HG02678 (cell line): ENCODE data around the gene PPP1R27.

ENCODE experiments used
- ATAC-seq: cut with Tn5 transposase; IDR thresholded peaks from one replicate; pipeline ENCODE4 v1.9.1; 2021; ENCODE audit warnings: mild to moderate bottlenecking, moderate library complexity; ENCODE audit not compliant: unreplicated experiment

PPP1R27 gene

DNA sequence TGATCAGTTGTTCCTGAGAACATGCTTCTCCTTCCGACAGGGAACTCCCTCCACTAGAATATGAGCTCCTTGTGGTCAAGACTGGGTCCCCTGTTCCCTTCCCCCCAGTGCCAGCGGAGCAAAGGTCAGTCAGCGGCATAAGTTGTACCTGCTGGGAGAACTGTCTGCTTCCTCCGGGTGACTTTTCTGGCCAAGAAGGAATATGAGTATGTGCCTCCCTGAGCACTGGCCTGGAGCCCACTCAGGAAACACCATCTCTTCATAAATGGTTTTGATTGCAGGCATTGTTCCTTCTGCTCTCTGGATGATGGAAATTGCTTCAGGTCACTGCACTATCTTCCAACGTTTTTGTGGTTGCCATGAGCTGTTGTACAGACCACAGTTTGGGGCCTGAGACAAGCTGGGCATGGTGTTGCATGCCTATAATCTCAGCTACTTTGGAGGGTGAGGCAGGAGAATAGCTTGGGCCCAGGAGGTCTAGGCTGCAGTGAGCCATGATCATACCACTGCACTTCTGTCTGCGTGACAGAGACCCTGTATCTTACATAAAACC, 28.3 kb upstream of the PPP1R27 start:
- ATAC-seq, result no peak

DNA sequence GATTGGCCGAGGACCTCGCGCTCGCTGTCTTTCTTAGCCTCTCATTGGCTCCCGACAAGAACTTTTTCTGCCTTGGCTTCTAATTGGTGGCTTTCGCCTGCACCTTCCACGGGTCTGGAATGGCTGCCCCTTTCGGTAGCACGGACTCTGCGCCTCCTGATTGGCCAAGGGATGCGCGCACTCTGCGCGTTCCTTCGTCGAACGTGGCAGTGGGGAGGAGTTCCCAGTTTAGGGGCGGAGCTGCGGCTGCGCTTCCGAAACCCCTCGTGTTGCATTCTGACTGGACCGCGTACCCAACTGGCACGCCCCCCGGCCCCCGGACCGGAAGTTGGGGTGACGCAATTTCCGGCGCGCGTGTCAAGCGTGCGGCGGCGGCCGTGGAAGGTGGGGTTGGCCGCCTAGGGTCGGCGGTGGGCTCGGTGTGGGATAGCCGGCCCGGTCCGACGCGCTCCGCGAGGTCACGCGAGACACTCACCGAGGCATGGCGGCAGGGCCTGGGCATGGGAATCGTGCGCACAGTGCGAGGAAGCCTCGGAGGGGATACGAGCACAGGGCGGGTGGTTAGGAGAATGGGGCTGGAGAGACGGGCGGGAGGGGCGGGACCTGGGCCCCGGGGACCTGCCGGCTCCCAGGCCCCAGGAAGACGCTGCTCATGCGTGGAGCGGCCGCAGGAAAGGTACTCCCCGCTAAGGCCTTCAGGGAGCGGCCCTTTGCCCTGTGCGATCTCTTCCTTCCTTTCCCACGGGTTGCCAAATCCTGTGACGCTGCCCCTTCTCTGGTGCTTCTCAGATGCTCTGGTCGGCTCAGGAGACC, 26.1 kb upstream of the PPP1R27 start:
- ATAC-seq, result peak; percentile 82

DNA sequence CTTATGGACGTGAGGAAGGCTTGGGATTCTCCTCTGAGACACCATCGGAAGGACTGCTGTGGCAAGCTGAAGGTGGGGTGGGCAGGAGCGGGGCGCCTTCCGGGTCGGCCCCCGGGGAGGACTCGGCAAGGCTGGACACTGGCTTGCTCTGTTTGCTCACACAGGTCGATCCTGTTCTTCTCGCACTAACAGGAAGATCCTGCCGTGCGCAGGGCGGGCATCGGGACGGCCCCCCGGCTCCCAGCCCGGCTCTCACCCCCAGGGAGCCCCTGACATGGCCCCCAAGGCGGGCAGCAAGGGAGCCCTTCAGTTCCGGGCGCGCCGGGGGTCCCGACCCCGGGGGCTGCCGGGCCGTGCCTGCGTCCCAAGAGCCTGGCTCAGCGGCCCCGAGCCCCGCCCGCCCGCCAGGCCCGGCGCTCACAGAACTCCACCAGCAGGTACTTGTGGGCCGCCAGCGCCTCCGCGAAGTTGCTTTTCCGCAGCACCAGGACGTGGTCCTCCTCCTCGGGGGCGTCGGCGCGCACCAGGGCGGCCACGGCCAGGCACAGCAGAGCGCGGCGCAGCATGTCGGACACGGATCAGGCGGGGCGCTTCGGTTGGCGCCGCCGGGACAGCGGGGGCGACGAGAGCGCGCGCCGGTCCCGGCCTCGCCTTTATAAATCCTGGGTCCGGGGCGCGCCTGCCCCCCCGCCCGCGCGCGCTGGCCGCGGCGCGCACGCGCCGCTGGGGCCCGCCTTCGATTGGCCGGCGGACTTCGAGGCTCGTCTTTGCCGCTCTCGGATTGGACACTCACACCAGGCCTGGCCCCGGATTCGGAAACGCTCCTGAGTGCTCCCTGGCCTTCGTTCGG, 25.3 kb upstream of the PPP1R27 start, which contains the start of gene P4HB:
TSS of gene P4HB (minus strand) at position 630 of the 850 bp plus-strand sequence. CDS start at position 566, 64 bp downstream.
- ATAC-seq, result peak; percentile 76

DNA sequence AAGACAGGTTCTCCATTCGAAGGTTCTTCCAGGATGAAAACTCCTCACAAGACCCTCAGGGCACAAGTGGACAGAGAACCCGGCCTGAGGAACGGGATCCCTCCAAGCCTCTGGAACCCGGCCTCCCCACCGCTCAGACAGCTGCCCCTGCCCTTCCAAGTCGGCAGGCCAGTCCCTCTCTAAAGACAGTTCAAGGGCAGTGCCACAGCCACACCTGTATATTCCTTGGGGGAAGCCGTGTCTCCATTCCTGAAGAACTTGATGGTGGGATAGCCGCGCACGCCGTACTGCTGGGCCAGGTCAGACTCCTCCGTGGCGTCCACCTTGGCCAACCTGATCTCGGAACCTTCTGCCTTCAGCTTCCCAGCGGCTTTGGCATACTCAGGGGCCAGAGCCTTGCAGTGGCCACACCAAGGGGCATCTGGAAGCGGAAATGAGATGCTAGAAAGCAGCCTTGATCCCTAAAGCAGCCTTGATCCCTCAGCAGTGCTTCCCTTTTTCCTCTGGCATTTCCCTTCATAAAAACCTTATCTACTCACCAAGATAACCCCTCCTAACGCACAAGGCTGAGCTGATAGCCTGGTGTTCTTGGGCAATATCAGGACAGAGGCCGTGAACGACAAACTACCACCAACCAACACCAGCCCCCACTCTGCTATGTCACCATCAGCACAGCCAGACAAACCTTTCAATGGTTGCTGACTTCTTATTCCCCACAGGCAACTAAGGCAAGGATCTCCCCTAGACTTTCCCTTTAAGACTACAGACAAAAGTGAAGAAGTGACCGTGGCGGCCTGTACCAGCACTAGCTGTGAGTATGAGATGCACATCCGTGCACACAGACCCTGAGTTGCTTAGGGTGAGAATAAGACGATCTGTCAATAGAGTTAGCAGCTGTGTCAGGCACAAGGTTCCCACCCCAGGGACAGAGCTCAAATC, 24.4 kb upstream of the PPP1R27 start:
- no peak for ATAC-seq

DNA sequence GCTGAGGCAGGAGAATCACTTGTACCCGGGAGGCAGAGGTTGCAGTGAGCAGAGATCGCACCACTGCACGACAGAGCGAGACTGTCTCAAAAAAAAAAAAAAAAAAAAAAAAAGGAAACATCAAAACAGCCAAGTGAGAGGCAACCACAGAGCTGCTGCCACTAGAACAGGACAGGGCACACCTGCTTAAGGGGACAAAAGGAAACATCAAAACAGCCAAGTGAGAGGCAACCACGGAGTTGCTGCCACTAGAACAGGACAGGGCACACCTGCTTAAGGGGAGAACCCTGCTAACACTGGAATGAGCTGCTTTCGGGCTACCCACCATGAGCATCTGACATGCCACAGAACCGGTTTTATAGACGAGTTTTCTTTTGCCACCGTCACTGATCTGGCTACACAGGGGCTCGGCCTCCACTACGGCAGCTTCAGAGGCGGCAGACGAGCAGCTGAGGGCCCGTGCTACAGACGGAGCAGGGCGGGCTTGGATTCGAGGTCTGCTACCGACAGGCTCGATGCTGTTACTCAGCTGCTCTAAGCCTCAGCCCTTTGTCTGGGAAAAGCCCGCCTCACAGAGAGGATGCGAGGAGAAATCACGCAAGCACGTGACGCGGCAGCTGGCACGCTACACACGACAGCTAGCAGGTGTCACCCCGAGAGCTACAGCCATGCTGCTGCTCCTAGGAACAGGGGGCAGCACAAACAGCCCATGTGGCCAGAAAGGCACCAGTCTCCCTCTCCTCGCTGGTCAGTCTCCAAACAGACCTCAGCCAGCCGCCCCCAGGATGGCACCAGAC, 23.5 kb upstream of the PPP1R27 start:
- no peak for ATAC-seq

DNA sequence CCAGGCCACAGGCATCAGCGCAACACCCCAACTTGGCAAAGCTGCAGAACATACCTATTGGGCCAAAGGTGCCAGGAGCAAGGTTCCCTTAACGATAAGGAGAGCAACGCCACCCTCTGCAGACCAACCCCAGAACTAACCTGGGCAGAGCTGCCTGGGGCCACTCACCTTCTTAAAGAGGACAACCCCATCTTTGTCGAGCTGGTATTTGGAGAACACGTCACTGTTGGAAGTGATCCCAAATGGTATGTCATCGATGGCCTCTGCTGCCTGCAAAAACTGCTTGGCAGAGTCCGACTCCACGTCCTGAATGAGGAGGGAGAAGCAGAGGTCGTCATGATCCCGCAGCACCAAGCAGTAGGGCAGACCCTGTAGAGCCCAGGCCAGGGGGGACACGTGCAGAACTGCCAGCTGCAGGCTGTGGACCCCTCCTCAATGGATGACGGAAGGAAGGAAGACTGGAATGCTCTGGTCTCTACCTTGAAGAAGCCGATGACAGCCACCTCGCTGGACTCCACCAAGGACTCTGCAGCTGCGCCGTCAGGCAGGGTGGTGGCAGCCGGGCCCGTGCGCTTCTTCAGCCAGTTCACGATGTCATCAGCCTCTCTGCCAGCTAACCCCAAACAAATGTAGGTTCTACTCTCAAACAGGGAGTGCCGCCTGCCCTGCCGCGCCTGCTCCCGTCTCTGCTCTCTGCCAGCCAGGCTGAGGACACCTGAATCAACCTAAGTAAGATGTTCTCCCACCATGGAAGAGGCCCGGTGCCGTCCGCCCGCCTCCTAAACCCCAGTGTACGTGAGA, 20.3 kb upstream of the PPP1R27 start:
- no peak for ATAC-seq

DNA sequence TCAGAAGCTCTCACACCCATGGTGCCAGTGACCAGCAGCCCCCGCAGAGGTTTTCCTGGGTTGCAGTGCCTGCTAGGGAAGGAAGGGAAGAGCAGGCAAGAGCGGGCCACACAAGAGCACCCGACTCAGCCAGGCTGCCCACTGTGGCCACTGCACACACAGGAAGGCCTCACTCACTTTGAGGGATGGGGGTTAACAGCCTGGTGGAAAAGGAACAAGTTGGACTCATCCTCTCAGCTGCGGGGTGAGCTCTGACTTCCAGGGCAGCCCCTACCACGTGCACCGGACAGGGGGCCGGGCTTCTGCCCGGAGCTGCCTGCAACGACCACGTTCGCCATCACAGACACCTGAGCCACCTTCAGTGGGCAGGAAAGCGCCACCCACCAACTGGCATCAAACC, 17.4 kb upstream of the PPP1R27 start:
- no peak for ATAC-seq

DNA sequence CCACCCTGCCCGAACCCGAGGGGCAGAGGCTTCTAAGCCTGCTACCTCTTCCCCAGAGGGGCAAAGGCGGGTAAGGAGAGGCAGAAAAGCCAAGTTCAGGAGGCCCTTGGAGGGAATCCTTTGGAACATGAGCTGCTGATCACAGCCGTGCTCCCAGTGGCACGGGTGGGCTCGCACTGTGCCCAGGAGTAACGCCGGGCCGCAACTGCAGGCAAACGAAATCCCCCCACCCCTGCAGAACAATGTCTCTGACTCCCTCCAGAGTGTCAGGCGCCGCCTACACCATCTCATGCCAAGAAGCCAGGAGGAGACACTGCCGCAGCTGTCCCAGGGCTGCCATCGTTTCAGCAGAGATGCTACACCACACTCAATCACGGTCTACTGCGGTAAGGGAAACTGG, 16.6 kb upstream of the PPP1R27 start:
- ATAC-seq, result no peak

DNA sequence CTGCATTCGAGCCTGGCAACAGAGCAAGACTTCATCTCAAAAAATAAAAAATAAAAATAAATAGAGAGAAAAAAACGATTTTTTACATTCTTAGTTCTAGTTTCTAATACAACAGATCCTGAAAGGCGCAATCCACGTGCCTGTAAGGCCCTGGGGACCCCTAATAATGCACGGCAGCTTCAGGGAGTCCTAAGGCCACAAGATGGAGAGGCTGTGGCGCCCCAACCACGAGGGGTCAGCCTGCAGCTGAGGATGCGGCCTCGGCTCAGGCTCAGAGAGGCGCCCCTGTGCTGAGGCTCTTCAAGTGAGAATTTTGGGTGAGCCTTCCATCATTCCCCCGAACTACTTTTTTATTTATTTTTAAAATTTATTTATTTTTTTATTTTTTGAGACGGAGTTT, 14.6 kb upstream of the PPP1R27 start:
- ATAC-seq, result no peak

DNA sequence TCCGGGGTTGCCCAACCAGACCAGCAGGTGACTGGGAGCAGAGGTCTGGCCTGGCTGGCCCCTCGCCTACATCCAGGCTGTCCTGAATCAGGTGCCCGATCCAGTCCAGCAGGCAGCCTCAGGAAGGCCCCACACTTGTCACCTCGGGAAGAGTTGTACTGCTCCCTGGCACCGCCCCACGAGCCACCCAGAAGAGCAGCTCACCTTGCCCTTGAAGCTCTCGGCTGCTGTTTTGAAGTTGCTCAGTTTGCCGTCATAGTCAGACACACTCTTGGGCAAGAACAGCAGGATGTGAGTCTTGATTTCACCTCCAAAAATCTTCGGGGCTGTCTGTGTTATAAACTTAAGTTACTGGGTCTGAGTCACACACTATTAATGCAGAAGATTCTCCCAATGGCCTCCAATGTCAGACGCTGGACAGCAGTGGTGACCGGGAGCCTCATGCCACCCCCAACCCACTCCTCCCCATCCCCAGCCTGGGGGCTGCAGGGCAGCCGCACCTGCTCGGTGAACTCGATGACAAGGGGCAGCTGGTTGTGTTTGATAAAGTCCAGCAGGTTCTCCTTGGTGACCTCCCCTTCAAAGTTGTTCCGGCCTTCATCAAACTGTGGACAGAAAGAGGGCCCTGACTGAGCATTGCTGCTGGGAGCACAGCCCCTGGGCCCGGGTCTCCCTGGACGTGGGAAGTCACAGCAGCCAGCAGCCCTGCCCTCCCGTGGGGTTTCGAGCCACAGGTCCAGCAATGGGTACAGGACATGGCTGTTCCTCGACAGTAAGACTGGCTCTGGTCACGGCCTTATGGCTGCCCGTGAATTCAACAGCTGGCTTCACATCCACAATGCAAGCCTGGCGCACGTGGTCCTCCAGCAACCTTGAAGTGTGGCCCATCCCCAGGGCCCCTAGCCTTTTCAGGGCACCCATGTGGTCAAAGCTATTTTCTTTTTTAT, 12.2 kb upstream of the PPP1R27 start:
- no peak for ATAC-seq

DNA sequence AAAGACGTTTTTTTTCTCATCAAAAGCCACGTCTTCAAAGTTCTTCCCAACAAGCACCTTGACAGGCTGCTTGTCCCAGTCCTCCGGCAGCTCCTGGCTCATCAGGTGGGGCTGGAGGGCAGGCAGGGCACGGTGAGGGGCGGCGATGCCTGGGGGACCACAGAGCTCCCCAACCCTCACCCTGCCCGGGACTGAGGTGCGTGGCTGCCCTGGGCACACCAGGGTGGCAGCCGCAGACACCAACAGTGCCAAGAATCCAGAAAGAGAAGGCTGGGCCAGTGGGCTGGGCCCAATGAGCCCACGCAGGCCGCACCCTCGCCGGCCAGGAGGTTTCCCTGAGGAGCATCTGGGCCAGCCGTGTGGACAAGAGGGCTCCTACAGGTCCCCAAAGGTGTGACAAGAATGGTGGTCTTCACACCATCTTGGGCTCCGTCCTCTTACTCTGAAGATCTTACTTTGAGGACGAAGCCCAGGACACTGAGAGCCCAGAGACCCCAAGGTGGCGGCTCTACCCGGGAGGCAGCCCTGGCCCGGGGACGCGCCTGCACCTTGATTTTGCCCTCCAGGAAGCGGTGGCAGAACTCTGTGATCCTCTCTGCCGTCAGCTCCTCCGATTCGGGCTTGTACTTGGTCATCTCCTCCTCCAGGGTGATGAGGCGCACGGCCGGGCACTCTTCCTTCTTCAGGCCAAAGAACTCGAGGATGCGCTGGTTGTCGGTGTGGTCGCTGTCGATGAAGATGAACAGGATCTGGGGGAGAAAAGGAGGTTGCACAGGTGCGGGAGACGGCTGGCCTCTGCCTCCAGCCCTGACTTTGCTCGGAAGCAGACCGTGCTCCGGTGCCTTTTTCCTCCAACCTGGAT, 11.3 kb upstream of the PPP1R27 start:
- ATAC-seq, result no peak

DNA sequence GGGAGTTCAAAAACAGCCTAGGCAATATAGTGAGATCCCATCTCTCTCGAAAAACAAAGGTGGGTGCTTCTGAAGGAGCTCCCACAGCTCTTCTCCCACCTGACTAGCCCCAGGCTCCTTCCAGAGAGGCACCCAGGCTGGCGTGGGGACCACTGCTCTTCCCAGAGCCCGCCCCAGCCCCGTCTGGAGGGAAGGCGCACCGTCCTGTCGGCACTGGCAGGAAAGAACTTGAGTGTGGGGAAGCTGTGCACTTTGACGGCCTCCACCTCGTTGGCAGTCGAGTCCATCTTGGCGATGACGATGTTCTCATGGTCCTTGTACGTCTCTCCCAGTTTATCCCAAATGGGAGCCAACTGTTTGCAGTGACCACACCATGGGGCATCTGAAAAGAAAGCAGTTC, 10.5 kb upstream of the PPP1R27 start:
- no peak for ATAC-seq

DNA sequence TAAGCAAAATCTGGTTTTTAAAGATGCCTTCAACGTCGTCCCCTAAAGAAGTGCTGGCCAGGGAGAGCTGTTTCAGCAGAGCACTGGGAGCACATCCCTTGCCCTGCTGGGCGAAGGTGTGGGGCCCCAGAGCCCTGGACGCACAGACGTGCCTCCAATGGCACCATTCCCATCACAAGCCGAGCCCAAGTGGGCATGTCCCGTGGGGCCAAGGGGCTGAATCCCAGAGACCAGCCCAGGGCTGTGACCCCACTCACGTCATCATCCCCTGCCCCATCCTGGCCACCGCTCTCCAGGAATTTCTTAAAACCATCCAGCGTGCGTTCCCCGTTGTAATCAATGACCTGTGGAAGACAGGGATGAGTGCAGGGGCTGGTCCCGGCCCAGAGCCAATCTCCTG, 10.0 kb upstream of the PPP1R27 start:
- ATAC-seq, result no peak

DNA sequence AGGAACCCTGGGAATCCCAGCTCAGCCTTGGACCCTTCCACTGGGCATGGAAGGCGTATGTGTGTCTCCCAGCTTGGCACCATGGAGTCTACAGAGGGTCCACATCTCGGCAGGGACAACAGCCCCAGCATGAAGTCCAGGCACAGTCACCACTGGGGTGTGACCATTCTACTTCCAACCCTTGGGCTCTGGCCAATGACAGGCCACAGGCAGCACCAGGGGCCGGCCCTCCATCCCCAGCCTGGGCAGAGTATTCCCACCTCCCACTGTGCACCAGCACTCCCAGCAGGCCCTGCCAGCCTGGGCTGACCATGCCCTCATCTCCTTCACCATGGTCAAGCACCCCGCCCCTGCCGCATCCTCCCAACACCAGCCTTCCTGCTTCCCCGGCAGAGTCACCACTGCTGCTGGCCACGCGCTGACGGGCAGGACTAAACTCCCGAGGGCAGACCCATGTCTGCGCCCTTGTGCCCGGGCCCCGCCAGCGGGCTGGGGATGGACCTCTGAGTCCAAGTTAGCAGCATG, 9.5 kb upstream of the PPP1R27 start:
- no peak for ATAC-seq

DNA sequence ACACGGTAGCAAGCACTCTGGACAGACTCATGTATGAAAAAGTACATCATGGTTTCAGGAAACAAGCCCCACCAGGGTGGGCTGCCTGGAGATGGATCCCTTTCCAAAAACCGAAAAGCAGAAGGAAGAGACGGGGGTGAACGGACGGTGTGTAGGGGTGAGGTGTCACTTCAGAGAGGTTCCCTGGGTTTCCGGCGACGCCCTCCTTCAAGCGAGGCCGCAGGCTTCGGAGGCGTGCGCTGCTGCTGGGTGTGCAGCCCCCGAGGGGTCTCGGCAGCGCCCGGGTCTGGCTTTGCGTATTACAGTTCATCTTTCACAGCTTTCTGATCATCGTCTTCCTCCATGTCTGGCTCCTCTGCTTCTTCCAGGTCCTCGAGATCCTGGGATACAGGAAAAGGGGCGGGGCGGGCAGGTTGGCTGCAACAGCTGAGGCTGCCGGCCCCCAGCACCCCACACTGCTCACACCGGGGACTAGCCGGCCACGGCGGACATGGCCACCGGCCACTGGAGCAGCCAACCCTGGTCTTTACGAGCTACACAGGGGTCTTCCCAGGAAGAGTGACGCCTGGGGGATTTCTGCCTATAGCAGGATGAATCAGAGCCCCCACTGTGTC, 9.0 kb upstream of the PPP1R27 start:
- no peak for ATAC-seq
